Measurements from ENCODE around the gene ADAR. TPM values are rescaled to one million over a fixed set of nuclear protein-coding genes. Genes with fewer than 3 reads are reported as not detected.

The ADAR gene
- total RNA-seq, 1 donor from 2014 or later, result 63.0 TPM

DNA sequence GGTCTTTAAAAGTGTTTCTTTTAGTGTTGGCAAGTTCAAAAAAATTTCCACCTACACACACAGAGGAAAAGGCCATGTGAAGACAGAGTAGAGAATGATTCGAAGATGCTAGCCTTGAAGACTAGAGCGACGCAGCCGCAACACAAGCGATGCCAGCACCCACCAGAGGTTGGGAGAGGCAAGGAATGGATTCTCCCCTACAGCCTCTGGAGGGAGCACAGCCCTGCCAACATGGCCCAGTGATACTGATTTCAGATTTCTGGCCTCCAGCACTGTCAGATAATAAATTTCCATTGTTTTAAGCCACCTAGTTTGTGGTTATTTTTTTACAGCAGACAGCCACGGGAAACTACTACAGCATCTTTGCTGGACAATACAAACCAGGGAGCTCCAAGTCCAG lies 6.9 kb upstream of the ADAR start:
- DNase-seq, result no peak

GRCh38 chr1:154614247-154614646 lies 6.3 kb upstream of the ADAR start:
- no peak for DNase-seq

GRCh38 chr1:154611150-154611862 lies 3.3 kb upstream of the ADAR start:
- no peak for DNase-seq

DNA sequence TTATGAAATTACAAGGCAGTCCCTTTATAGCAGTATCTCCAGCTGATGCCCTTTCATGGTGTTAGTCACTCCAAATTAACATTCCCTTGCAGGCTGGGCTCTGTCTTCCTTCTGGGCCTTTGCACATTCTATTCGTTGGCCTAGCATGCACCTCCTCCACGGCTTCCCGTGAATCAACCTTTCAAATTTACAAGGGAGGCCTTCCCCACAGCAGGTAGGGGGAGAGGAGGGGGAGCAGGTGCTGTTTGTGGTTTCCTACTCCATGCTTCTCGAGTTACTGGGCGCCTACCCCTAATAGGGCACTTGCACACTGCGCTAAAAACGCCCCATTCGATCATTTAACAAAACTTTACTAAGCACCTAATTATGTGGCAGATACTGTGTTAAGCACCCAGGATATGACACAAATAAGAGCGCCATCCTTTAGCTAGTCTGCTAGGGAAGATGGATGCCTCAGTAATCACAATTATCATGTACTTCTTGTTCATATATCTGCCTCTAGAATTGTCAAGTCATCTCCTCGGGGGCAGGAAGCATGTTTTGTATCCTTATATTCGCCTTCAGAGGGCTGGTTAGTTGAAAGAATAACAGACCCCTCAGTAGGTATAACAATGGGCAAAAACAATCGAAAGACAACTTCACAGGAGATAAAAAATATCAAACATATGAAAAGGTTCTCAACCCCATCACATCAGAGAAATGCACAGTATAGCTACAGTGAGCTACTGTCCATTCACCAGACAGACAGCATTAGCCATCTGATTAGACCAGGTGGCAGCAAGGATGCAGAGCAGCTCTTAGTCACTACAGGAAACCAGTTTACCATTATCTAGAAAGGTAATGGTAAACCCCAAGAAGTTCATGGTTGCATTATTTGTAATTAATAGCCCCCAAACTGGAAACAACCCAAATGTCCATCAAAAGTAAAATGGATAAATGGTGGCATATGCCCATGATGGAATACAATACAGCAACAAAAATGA lies 1.7 kb upstream of the ADAR start:
- DNase-seq, result no peak

DNA sequence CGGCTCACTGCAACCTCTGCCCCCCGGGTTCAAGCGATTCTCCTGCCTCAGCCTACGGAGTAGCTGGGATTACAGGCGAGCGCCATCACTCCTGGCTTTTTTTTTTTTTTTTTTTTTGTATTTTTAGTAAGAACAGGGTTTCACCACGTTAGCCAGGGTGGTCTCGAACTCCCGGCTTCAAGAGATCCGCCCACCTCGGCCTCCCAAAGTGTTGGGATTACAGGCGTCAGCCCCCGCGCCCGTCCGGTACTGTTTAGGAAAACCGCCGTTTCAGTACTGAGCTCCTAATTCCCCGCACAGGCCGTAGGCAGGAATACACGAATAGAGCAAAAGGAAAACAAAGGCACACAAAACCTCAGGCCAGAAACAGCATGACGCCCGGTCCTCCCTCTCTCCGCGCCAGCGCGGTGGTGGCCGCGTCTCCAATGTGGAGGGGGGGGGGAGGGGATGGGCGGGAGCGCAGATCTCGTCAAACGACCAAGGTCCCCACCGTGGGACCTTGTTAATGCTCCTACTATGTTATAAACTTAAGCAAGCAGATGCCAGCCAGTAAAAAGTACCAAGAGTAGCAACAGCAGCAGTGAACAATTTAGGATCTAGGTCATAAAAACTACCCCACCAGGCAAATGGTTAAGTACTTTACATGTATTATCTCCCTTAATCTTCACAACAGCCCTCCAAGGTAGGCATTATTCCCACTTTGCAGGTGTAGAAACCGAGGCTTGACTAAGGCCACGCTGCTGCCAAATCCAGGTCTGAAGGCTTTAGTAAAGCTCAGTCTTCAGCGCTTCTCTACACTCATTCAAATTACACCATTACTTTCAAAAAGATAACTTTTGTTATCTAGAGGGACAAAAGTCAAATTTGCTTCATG lies 648 bp upstream of the ADAR start:
- DNase-seq, result peak; percentile 73

DNA sequence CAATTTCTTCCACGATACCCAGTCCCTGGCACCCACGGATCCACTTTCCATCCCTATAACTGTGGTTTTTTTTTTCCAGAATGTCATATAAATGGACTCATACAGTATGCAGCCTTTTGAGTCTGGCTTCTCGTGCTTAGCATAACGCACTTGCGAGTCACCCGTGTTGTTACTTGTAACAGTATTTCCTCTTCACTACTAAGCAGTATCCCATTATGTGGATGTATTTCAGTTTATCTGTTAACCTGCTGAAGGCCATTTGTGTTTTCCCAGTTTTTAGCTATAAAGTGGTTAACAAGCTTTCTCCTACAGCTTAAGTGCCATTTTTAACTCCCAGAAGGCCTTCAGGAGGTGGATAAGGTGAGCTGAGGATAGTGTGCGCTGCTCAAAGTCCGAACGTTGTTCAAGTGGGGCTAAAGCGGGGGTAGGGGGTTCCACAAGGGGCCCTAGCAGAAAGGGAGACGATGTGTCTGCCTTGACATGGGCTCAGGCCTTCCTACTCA lies 829 bp downstream of the ADAR start:
- peak; percentile 25 for DNase-seq

DNA sequence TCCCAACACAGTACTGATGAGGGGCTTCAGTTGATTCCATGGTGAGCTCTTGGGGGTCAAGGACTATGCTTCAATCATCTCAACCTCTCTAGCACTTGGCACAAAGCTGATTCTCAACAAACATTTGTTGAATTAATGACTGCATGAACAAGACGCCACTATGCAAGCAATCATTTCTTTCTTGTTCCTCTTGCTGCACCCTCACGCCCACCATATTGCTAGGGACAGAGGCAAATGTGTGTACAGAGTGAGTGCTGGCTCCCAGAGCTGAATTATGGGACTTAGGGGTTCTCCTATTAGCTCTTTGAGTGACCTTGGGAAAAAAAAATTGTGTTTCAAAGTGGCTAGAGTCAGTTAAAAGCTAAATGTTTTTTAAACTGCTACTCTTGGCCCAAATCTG lies 2.5 kb downstream of the ADAR start:
- DNase-seq, result no peak

- no peak for DNase-seq
Measured at GRCh38 chr1:154603317-154603716, 4.7 kb downstream of the ADAR start.

DNA sequence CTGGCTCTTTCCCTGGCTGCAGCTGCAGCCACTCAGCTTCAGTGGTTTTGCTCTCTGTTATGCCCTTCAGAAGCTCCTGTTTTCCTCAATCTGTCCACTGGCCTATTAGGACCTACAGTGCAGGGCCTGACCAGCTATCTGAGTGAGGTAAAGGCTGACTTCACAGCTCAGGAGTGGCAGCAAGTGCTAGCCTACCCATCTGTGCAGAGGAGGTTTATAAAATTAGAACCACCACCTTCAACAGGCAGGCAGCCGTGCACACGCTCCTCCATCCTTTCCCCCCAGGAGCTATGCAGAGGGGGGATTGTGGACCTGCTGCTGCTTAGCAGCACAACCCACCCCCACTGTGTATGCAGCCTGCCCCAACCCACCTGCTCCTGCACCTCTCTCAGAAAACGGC lies 8.3 kb downstream of the ADAR start:
- DNase-seq, result no peak

- no peak for DNase-seq
Measured at GRCh38 chr1:154598871-154599635, 8.9 kb downstream of the ADAR start.

DNA sequence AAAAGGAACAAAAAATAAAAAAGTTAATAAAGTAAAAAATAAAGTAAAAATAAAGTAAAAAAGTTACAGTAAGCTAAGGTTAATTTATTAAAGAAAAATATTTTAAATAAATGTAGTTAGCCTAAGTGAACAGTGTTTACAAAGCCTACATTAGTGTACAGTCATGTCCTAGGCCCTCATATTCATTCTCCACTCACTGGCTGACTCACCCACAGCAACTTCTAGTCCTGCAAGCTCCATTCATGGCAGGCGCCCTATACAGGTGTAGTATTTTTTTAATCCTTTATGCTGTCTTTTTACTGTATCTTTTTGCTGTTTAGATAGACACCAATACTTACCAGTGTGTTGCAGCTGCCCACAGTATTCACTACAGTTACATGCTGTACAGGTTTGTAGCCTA lies 12.4 kb downstream of the ADAR start:
- DNase-seq, result no peak

DNA sequence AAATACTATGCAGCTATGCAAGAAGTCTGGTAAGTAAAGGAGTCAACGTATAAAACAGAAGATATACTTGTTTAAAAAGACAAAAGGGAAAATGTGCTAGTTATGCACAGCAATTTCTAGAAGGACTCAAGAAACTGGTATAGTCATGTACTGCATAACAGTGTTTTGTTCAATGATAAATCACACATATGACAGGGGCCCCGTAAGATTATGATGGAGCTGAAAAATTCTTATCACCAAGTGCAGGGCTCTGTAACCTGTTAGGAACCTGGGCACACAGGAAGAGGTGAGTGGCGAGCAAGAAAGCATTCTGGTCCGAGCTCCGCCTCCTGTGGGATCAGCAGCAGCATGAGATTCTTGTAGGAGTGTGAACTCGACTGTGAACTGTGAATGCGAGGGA lies 13.2 kb downstream of the ADAR start:
- no peak for DNase-seq

DNA sequence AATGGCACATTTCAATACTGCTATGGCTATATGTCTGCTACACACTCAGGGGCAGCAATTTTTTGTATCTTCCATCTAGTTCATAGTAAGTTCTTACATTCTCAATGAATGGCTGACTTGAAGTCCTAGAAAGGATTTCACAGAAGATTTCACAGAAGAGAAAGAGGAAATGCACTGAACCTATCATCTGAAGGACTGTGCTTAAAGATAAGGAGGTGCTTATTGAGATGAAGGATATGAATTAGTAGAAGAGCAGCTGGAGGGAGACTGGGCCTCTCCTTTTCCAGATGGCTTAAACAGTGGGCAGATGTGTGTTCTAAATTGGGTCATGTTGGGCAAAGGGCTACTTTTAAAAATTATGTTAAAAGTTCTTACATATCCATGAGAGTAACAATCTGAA lies 14.6 kb downstream of the ADAR start:
- no peak for DNase-seq

GRCh38 chr1:154591206-154591605 lies 16.8 kb downstream of the ADAR start:
- DNase-seq, result no peak

DNA sequence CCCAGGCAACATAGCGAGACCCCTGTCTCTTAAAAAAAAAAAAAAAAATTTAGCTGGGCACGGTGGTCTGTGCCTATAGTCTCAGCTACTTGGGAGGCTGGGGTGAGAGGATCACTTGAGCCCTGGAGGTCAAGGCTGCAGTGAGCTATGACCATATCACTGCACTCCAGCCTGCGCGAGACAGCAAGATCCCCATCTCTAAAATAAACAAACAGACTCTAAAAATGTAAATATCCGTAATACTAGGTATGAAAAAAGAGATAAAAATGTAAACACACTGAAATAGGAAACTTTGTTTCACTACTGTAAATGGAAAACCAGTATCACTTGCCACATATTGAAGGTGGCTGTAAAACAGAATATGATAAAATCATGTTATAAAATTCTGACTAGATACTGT lies 17.2 kb downstream of the ADAR start:
- no peak for DNase-seq

DNA sequence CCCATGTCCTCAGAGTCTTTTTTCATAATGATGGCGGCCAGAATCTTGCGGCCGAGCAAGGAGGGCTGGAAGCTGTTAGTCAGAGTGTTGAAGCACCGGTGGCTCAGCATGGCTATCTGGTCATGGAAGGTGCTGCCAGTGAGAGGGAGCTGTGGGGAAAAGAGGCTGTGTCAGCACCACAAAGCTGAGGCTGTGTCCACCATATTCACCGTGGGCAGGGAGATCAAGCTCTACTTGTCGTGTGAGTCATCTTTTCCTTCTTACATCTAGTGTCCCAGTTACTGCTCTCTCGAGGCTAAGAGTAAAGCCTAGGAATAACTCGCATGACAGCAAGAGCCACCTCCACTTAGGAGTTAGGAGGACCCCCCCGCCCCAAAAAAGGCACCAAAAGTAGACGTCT lies 18.2 kb downstream of the ADAR start:
- DNase-seq, result no peak

DNA sequence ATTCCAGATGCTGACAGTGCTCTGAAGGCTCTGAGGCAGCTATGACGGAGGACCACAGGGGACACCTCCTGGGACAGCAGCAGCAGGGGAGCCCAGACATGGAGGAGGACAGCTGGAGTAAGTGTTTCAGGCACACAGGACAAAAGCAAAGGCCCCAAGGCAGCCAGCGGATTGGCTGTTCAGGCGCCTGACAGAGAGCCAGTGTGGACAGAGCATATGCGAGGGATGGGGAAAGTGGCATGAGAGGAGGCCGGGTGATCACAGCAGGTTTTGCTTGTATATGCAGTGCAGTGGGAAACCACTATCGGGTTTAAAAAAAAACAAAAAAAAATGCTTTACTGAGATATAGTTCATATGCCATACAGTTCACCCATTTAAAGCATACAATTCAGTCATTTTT lies 21.3 kb downstream of the ADAR start:
- DNase-seq, result no peak

DNA sequence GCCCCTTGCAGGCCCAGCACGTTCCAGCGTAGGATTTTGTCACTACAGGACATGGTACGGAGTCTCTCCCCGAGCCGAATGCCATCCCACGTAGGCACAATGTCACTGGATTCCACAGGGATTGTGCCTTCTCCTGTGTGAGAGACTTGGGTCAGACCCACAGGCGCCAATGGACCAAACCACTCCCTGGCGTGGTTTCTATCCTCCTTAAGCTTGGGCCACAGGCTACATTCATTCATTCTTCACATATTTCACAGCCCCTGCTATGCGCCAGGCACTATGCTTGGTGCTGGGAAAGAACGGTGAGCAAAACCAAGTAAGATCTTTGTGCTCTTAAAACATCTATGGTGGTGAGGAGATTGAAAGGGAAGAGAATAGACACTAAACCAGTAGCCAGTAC lies 21.8 kb downstream of the ADAR start:
- DNase-seq, result no peak

- no peak for DNase-seq
Measured at GRCh38 chr1:154584267-154584994, 23.6 kb downstream of the ADAR start.

- DNase-seq, result peak; percentile 92
Measured at GRCh38 chr1:154583773-154584172, 24.2 kb downstream of the ADAR start.

- DNase-seq, result no peak
Measured at GRCh38 chr1:154582885-154583284, 25.1 kb downstream of the ADAR start.

All from tongue (tissue), 2 donors.